Spleen (tissue), 11 donors: ENCODE results near the gene IMPA2. TPM values are rescaled to one million over a fixed set of nuclear protein-coding genes. Genes with fewer than 3 reads are reported as not detected.

ENCODE experiments used
- DNase-seq: peaks from one replicate; pipeline ENCODE4 v3.0.0-alpha.2; 2020
- H3K27ac ChIP-seq, 8 donors: fragments of 200-600 bp; sonication (generic) in 7 of 8; 1 replicate in 4 of 8; 2 replicates in 4 of 8; pipeline versions ENCODE4 v1.5.0 to v1.8.0; 2016 to 2021; ENCODE audit warnings: inconsistent platforms in 4 of 8, mild to moderate bottlenecking in 4 of 8, moderate library complexity in 1 of 8
- H3K27me3 ChIP-seq, 7 donors: fragments of 200-600 bp; sonication (generic) in 6 of 7; replicated peaks in 1 of 7; 1 replicate in 4 of 7; 2 replicates in 3 of 7; pipeline versions ENCODE4 v1.5.0 to v1.8.0; 2016 to 2021; ENCODE audit warnings: inconsistent platforms in 3 of 7, mild to moderate bottlenecking in 1 of 7
- H3K36me3 ChIP-seq, 6 donors: fragments of 200-600 bp; sonication (generic) in 5 of 6; 1 replicate in 4 of 6; 2 replicates in 2 of 6; pipeline versions ENCODE4 v1.5.0 to v1.8.0; 2016 to 2021; ENCODE audit warnings: inconsistent platforms in 2 of 6
- H3K4me1 ChIP-seq, 6 donors: fragments of 200-600 bp; sonication (generic) in 5 of 6; 1 replicate in 3 of 6; 2 replicates in 3 of 6; pipeline versions ENCODE4 v1.5.0 to v1.8.0; 2016 to 2021; ENCODE audit warnings: inconsistent platforms in 3 of 6
- H3K4me3 ChIP-seq, 8 donors: fragments of 200-600 bp; sonication (generic) in 7 of 8; 1 replicate in 4 of 8; 2 replicates in 4 of 8; pipeline versions ENCODE4 v1.5.0 to v1.8.0; 2016 to 2021; ENCODE audit warnings: inconsistent platforms in 4 of 8, mild to moderate bottlenecking in 4 of 8, moderate library complexity in 2 of 8
- H3K9me3 ChIP-seq, 8 donors: fragments of 200-600 bp; sonication (generic) in 7 of 8; 1 replicate in 4 of 8; 2 replicates in 4 of 8; pipeline versions ENCODE4 v1.5.0 to v1.8.0; 2016 to 2021; ENCODE audit warnings: inconsistent platforms in 4 of 8
- POLR2A ChIP-seq, 3 donors: fragments of 450-650 bp; IDR thresholded peaks; one replicate each; pipeline ENCODE4 v1.5.1; 2017; ENCODE audit warnings: antibody characterized with exemption in 3 of 3, mild to moderate bottlenecking in 1 of 3
- POLR2AphosphoS5 ChIP-seq, 3 donors: sonication (generic); formaldehyde crosslinking; IDR thresholded peaks; one replicate each; pipeline ENCODE4 v1.5.1; 2017; ENCODE audit warnings: antibody characterized with exemption in 3 of 3
- WGBS, 5 donors: extraction: QIAGEN DNeasy Blood & Tissue Kit in 3 of 5; methylation state at CpG; one replicate each; pipeline versions ENCODE4 v1.1.5 to v1.1.7; 2013 to 2018; 5-methylcytosine and 5-hydroxymethylcytosine counted together
- intact Hi-C: fragments of 100-400 bp; cut with DNase I; formaldehyde crosslinking; loops from one replicate; pipeline ENCODE4 v1.15.0; 2023; ENCODE audit warnings: low total_unique reads
- polyA plus RNA-seq, 3 donors: library from polyadenylated mRNA; stranded (reverse); fragments of 200-250 nt; gene quantifications; one replicate each; pipeline ENCODE4 v1.2.1, GENCODE V29; 2013
- total RNA-seq, 7 donors: library from RNA; depleted of rRNA in 3 of 7; stranded (reverse); fragments of >200 nt in 3 of 7; fragmentation: NEBNext Ultra II Directional in 4 of 7; extraction: Animal tissue kit (Norgen Biotek cat#: 25700) in 4 of 7; gene quantifications; one replicate each; pipeline versions ENCODE4 v1.1.0 to v1.2.1, GENCODE V29; 2016 to 2021
- TF ChIP-seq, protein P1 (sequence below), 11 experiments: fragments of 200-600 bp in 7 of 11; fragments of 450-650 bp in 4 of 11; sonication (generic) in 4 of 11; IDR thresholded peaks in 8 of 11; conservative IDR thresholded peaks in 3 of 11; 1 replicate in 7 of 11; 2 replicates in 4 of 11; pipeline versions ENCODE4 v1.4.0 to v1.8.0; 2016 to 2021; ENCODE audit warnings: antibody characterized with exemption in 11 of 11, inconsistent platforms in 4 of 11, mild to moderate bottlenecking in 1 of 11
- donor health status: healthy with polysubstance abuse.
- donor health status: DM: no; HTN: no; CAD: no; lungs with moderate emphysema.
- donor health status: DM: no; HTN: no; CAD: no.
- donor health status: Bipolar disorder and iron deficiency.
- donor health status: healthy.
- donor health status: DM: no; HTN: no; CAD: no.
- donor health status: DM: yes; HTN: yes; CAD: no.

The IMPA2 gene
- total and polyA plus RNA-seq, 10 donors = 11.1 to 60.7 (median 32.9) TPM

DNA sequence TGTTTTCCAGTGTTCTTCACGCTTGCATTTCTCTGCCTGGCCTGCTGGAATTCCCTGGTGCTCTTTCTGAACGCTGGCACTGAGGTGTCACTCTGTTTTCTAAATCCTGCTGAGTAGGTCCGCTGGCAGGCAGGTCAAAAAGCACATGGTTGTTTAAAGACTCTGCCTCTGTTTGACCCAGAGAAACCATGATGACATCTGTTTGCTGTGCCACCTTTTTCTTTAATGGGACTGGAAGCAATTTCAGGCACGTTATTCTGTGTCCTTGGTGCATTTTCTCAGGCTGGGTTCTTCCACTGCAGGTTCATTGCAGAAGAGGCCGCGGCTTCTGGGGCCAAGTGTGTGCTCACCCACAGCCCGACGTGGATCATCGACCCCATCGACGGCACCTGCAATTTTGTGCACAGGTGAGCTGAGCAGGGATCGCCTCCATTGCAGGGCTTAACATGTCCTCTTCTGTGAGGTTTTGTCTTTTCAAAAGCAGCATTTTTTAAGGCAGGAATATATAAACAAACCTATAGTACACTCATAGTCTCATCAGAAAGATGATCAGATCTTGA, 28.4 kb downstream of the IMPA2 start:
- WGBS, 5 donors = 90 to 98% (median 96%) methylated on average over 12 of the region's 12 CpGs

DNA sequence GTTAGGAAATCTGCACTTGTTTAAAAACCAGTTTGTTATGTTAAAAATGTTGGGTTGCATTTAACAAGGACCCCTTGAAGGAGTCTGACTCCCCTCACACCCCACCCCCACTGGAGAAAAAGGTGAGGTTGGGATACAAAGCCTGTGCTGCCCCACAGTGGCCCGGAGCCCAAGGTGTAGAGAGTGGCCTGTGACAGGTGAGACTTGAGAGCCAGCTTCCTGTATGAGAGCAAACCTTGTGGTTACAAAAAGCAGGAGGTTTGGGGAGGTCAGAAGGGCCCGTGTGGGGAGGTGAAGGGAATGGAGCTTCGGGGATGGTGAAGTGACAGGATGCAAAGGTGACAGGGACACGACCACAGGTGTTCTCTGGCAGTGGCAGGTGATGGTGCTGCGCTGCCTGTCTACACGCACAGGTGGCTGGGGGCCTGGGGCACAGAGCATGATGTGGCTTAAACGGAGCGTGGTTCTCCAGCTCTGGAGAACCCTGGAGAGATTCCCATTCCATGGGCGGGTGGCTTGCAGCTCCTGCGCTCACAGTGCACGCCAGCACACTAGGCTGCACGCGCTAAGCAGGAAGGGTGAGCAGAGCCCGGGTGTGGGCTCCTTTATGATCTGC, 29.0 kb downstream of the IMPA2 start:
- TF ChIP-seq POLR2AphosphoS5 (IDR thresholded peaks at IDR 0.05) = no peak
- no peak for TF ChIP-seq POLR2A (IDR thresholded peaks at IDR 0.05)
- TF ChIP-seq, protein P1, sequence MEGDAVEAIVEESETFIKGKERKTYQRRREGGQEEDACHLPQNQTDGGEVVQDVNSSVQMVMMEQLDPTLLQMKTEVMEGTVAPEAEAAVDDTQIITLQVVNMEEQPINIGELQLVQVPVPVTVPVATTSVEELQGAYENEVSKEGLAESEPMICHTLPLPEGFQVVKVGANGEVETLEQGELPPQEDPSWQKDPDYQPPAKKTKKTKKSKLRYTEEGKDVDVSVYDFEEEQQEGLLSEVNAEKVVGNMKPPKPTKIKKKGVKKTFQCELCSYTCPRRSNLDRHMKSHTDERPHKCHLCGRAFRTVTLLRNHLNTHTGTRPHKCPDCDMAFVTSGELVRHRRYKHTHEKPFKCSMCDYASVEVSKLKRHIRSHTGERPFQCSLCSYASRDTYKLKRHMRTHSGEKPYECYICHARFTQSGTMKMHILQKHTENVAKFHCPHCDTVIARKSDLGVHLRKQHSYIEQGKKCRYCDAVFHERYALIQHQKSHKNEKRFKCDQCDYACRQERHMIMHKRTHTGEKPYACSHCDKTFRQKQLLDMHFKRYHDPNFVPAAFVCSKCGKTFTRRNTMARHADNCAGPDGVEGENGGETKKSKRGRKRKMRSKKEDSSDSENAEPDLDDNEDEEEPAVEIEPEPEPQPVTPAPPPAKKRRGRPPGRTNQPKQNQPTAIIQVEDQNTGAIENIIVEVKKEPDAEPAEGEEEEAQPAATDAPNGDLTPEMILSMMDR (IDR thresholded peaks at IDR 0.05 in 8 of 11, conservative IDR thresholded peaks at IDR 0.05 in 3 of 11) = no peak
- Histone ChIP-seq H3K4me1 (peaks cover 0 to 6% (median 0%) of the 10 kb centered on the region in 6 donors), H3K27ac (no peak overlapping the region), H3K27me3 (no peaks in the 10 kb centered on the region), H3K4me3 (no peak overlapping the region), H3K9me3 (no peaks in the 10 kb centered on the region), H3K36me3 (peaks cover 0 to 99% (median 25%) of the 10 kb centered on the region in 6 donors)
- intact Hi-C loops = no loop called here
- no peak for DNase-seq
- WGBS, 5 donors = 89 to 95% (median 91%) methylated on average over 14 of the region's 14 CpGs

More for the DNA sequence above, 28.4 kb downstream of the IMPA2 start:
- Histone ChIP-seq H3K9me3 (no peaks in the 10 kb centered on the region), H3K4me3 (no peak overlapping the region), H3K4me1 (peaks cover 0 to 4% (median 0%) of the 10 kb centered on the region in 6 donors), H3K36me3 (peaks cover 0 to 99% (median 22%) of the 10 kb centered on the region in 6 donors), H3K27ac (no peak overlapping the region), H3K27me3 (no peaks in the 10 kb centered on the region)
- intact Hi-C loops = no loop called here
- TF ChIP-seq POLR2AphosphoS5 (IDR thresholded peaks at IDR 0.05) (no peak), POLR2A (IDR thresholded peaks at IDR 0.05) (no peak)
- TF ChIP-seq, protein P1 (IDR thresholded peaks at IDR 0.05 in 8 of 11, conservative IDR thresholded peaks at IDR 0.05 in 3 of 11) = no peak
- DNase-seq = no peak

DNA sequence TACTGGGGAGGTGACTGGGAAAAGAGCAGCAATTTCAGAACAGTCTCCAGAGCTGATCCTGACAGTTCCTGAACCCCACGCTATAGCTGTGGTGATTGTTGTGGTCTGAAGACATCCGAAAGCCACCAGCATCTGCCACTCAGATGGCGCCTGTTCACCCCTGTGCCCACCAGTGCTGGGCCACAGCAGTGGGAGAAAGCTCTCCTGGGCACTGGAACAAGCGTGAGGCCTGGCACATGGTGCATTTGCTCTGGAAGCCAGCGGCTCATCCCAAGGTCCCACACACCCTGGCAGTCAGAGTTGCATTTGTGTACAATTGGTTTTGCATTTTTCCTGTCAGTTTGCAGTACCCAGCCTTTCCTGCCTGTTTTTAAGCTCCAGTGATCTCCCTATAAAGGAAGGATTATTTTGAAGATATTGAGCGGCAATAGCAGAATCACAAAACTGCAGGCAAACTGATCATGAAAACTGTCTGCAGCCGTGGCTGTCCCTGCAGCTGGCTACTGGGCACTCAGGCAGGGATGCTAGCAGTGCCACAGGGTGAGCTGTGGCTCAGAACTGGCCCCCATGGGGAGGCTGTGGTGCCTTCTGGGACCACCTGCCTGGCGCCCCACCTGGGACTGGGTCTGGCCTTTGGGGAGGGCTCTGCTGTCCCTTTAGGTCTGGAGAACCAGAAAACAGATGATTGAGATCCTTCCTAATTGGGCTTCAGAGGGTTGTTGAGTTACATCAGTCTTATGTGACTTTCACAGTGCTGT, 30.1 kb downstream of the IMPA2 start:
- WGBS, 5 donors = 86 to 97% (median 91%) methylated on average over 8 of the region's 8 CpGs
- no peak overlapping the region for H3K27ac ChIP-seq
- peaks cover 0 to 99% (median 21%) of the 10 kb centered on the region in 6 donors for H3K36me3 ChIP-seq
- no peak overlapping the region for H3K4me3 ChIP-seq
- peaks cover 0 to 12% (median 0%) of the 10 kb centered on the region in 6 donors for H3K4me1 ChIP-seq
- H3K27me3 ChIP-seq = no peaks in the 10 kb centered on the region
- no peak for TF ChIP-seq POLR2AphosphoS5 (IDR thresholded peaks at IDR 0.05)
- TF ChIP-seq, protein P1 (IDR thresholded peaks at IDR 0.05 in 8 of 11, conservative IDR thresholded peaks at IDR 0.05 in 3 of 11) = no peak
- no peak for TF ChIP-seq POLR2A (IDR thresholded peaks at IDR 0.05)
- no peak for DNase-seq
- no peaks in the 10 kb centered on the region for H3K9me3 ChIP-seq
- intact Hi-C loops = no loop called here
